Lower lobe of right lung (tissue), 2 donors: ENCODE data around the gene FBXW5. TPM values are rescaled to one million over a fixed set of nuclear protein-coding genes. Genes with fewer than 3 reads are reported as not detected.

Source experiments
- ATAC-seq, 2 donors: fragments of 200-7000 bp; cut with Tn5 transposase; one replicate each; pipeline ENCODE4 v1.9.1; 2020 to 2022; ENCODE audit warnings: mild to moderate bottlenecking in 2 of 2, moderate library complexity in 2 of 2
- DNase-seq: peaks from one replicate; pipeline ENCODE4 v3.0.0-alpha.2; 2020
- H3K27ac ChIP-seq: fragments of 200-600 bp; one replicate; pipeline ENCODE4 v1.8.0; 2022
- H3K27me3 ChIP-seq: fragments of 200-600 bp; one replicate; pipeline ENCODE4 v1.8.0; 2022; ENCODE audit warnings: low read depth
- H3K36me3 ChIP-seq: fragments of 200-600 bp; one replicate; pipeline ENCODE4 v1.8.0; 2022; ENCODE audit warnings: mild to moderate bottlenecking
- H3K4me1 ChIP-seq: fragments of 200-600 bp; one replicate; pipeline ENCODE4 v1.8.0; 2022
- H3K4me3 ChIP-seq: fragments of 200-600 bp; one replicate; pipeline ENCODE4 v1.8.0; 2022; ENCODE audit warnings: mild to moderate bottlenecking
- H3K9me3 ChIP-seq: fragments of 200-600 bp; one replicate; pipeline ENCODE4 v1.8.0; 2022
- CTCF ChIP-seq: fragments of 200-600 bp; IDR thresholded peaks from one replicate; pipeline ENCODE4 v1.8.0; 2022; ENCODE audit warnings: antibody characterized with exemption, mild to moderate bottlenecking
- intact Hi-C: fragments of 100-400 bp; cut with DNase I; formaldehyde crosslinking; loops from one replicate; pipeline ENCODE4 v1.11.0; 2022
- total RNA-seq: library from RNA; stranded (reverse); fragmentation: NEBNext Ultra II Directional; extraction: Animal tissue kit (Norgen Biotek cat#: 25700); gene quantifications from one replicate; pipeline ENCODE4 v1.2.1, GENCODE V29; 2021
- donor health status: DM: no; HTN: yes; CAD: no; lungs with severe emphysema.

The FBXW5 gene
- total RNA-seq, 1 donor from 2014 or later, result 83.2 TPM

- Histone ChIP-seq H3K36me3 (no peaks in the 10 kb centered on the region), H3K4me1 (no peaks in the 10 kb centered on the region), H3K27ac (no peak overlapping the region), H3K4me3 (no peak overlapping the region), H3K9me3 (no peaks in the 10 kb centered on the region), H3K27me3 (no peaks in the 10 kb centered on the region)
- TF ChIP-seq CTCF, result no peak
- intact Hi-C loops, result no loop called here
- ATAC-seq (no peak), DNase-seq (no peak)
Measured at GRCh38 chr9:136958473-136958872, 13.9 kb upstream of the FBXW5 start.

GRCh38 chr9:136957901-136958300, 13.4 kb upstream of the FBXW5 start:
- no peaks in the 10 kb centered on the region for H3K9me3 ChIP-seq
- no peaks in the 10 kb centered on the region for H3K36me3 ChIP-seq
- ATAC-seq, result no peak
- no peak overlapping the region for H3K4me3 ChIP-seq
- intact Hi-C loops, result no loop called here
- no peak overlapping the region for H3K27ac ChIP-seq
- TF ChIP-seq CTCF, result no peak
- DNase-seq, result no peak
- no peaks in the 10 kb centered on the region for H3K27me3 ChIP-seq
- H3K4me1 ChIP-seq, result no peaks in the 10 kb centered on the region

- ATAC-seq (no peak), DNase-seq (no peak)
- intact Hi-C loops, result no loop called here
- Histone ChIP-seq H3K9me3 (no peaks in the 10 kb centered on the region), H3K27ac (no peak overlapping the region), H3K4me3 (no peak overlapping the region), H3K36me3 (no peaks in the 10 kb centered on the region), H3K4me1 (no peaks in the 10 kb centered on the region), H3K27me3 (no peaks in the 10 kb centered on the region)
- TF ChIP-seq CTCF, result no peak
Measured at GRCh38 chr9:136957461-136957860, 12.9 kb upstream of the FBXW5 start.

GRCh38 chr9:136956604-136957003, 12.1 kb upstream of the FBXW5 start:
- no peaks in the 10 kb centered on the region for H3K36me3 ChIP-seq
- no peak for DNase-seq
- no peak overlapping the region for H3K27ac ChIP-seq
- no peaks in the 10 kb centered on the region for H3K27me3 ChIP-seq
- H3K4me1 ChIP-seq, result no peaks in the 10 kb centered on the region
- ATAC-seq, result no peak
- no peaks in the 10 kb centered on the region for H3K9me3 ChIP-seq
- intact Hi-C loops, result no loop called here
- TF ChIP-seq CTCF, result no peak
- H3K4me3 ChIP-seq, result no peak overlapping the region

GRCh38 chr9:136955943-136956335, 11.4 kb upstream of the FBXW5 start:
- H3K36me3 ChIP-seq, result no peaks in the 10 kb centered on the region
- no peak for DNase-seq
- intact Hi-C loops, result no loop called here
- no peak overlapping the region for H3K27ac ChIP-seq
- no peak for ATAC-seq
- H3K4me1 ChIP-seq, result no peaks in the 10 kb centered on the region
- no peaks in the 10 kb centered on the region for H3K9me3 ChIP-seq
- H3K27me3 ChIP-seq, result no peaks in the 10 kb centered on the region
- TF ChIP-seq CTCF, result no peak
- H3K4me3 ChIP-seq, result no peak overlapping the region
